ENCODE measurements around the gene GFPT2. TPM values are rescaled to one million over a fixed set of nuclear protein-coding genes. Genes with fewer than 3 reads are reported as not detected.
A peak's percentile ranks its signal among the peaks of the same experiment; 100 is the strongest.

Gene GFPT2
- total and polyA plus RNA-seq, 4 donors = 10.0 to 29.1 (median 16.1) TPM

- WGBS (ENCODE audit: insufficient coverage) = 87% methylated on average over 5 of the region's 5 CpGs
- Histone ChIP-seq H3K27ac (ENCODE audit: low read depth, low read length) (no peak overlapping the region), H3K9me3 (ENCODE audit: control insufficient read depth, insufficient read depth, low read length) (no peaks in the 10 kb centered on the region), H3K27me3 (ENCODE audit: control insufficient read depth, insufficient read depth, low read length) (peaks cover 20% of the 10 kb centered on the region), H3K4me3 (ENCODE audit: low read depth, low read length) (no peak overlapping the region), H3K36me3 (ENCODE audit: control insufficient read depth, insufficient read depth, low read length) (peaks cover under 1% of the 10 kb centered on the region), H3K4me1 (ENCODE audit: control insufficient read depth, insufficient read depth, low read length) (peaks cover 38% of the 10 kb centered on the region)
- DNase-seq (ENCODE audit: low read depth in 4 of 6, low spot score in 6 of 6) = no peak
Observed at GRCh38 chr5:180354966-180355365, 1.8 kb upstream of the GFPT2 start.

GRCh38 chr5:180353980-180354452, 880 bp upstream of the GFPT2 start:
- Histone ChIP-seq H3K36me3 (ENCODE audit: control insufficient read depth, insufficient read depth, low read length) (peaks cover 3% of the 10 kb centered on the region), H3K27ac (ENCODE audit: low read depth, low read length) (no peak overlapping the region), H3K4me1 (ENCODE audit: control insufficient read depth, insufficient read depth, low read length) (peaks cover 40% of the 10 kb centered on the region), H3K4me3 (ENCODE audit: low read depth, low read length) (peak overlapping the region; percentile 78), H3K9me3 (ENCODE audit: control insufficient read depth, insufficient read depth, low read length) (no peaks in the 10 kb centered on the region), H3K27me3 (ENCODE audit: control insufficient read depth, insufficient read depth, low read length) (peaks cover 20% of the 10 kb centered on the region)
- WGBS (ENCODE audit: insufficient coverage) = under 1% methylated on average over 31 of the region's 36 CpGs
- DNase-seq (ENCODE audit: low read depth in 4 of 6, low spot score in 6 of 6) = peak in 2 of 6 donors; percentile 28 to 34

GRCh38 chr5:180352116-180353047, 754 bp downstream of the GFPT2 start:
- WGBS (ENCODE audit: insufficient coverage) = 3% methylated on average over 93 of the region's 95 CpGs
- Histone ChIP-seq H3K9me3 (ENCODE audit: control insufficient read depth, insufficient read depth, low read length) (no peaks in the 10 kb centered on the region), H3K36me3 (ENCODE audit: control insufficient read depth, insufficient read depth, low read length) (peaks cover 3% of the 10 kb centered on the region), H3K27ac (ENCODE audit: low read depth, low read length) (no peak overlapping the region), H3K4me1 (ENCODE audit: control insufficient read depth, insufficient read depth, low read length) (peaks cover 40% of the 10 kb centered on the region), H3K4me3 (ENCODE audit: low read depth, low read length) (peak overlapping the region; percentile 54), H3K27me3 (ENCODE audit: control insufficient read depth, insufficient read depth, low read length) (peaks cover 20% of the 10 kb centered on the region)
- DNase-seq (ENCODE audit: low read depth in 4 of 6, low spot score in 6 of 6) = peak in 2 of 6 donors; percentile 39 to 55

- 78% methylated on average over 10 of the region's 11 CpGs for WGBS (ENCODE audit: insufficient coverage)
- no peak overlapping the region for H3K27ac ChIP-seq (ENCODE audit: low read depth, low read length)
- H3K4me3 ChIP-seq (ENCODE audit: low read depth, low read length) = no peak overlapping the region
Observed at GRCh38 chr5:180350711-180351465, 2.2 kb downstream of the GFPT2 start.

GRCh38 chr5:180350296-180350695, 2.8 kb downstream of the GFPT2 start:
- H3K27ac ChIP-seq (ENCODE audit: low read depth, low read length) = no peak overlapping the region
- H3K36me3 ChIP-seq (ENCODE audit: control insufficient read depth, insufficient read depth, low read length) = peaks cover 8% of the 10 kb centered on the region
- peaks cover 61% of the 10 kb centered on the region for H3K4me1 ChIP-seq (ENCODE audit: control insufficient read depth, insufficient read depth, low read length)
- 76% methylated on average over 7 of the region's 7 CpGs for WGBS (ENCODE audit: insufficient coverage)
- peaks cover 21% of the 10 kb centered on the region for H3K27me3 ChIP-seq (ENCODE audit: control insufficient read depth, insufficient read depth, low read length)
- no peak overlapping the region for H3K4me3 ChIP-seq (ENCODE audit: low read depth, low read length)
- H3K9me3 ChIP-seq (ENCODE audit: control insufficient read depth, insufficient read depth, low read length) = no peaks in the 10 kb centered on the region
- no peak for DNase-seq (ENCODE audit: low read depth in 4 of 6, low spot score in 6 of 6)

More at GRCh38 chr5:180350711-180351465, 2.2 kb downstream of the GFPT2 start:
- peaks cover 21% of the 10 kb centered on the region for H3K27me3 ChIP-seq (ENCODE audit: control insufficient read depth, insufficient read depth, low read length)
- H3K9me3 ChIP-seq (ENCODE audit: control insufficient read depth, insufficient read depth, low read length) = no peaks in the 10 kb centered on the region
- H3K4me1 ChIP-seq (ENCODE audit: control insufficient read depth, insufficient read depth, low read length) = peaks cover 55% of the 10 kb centered on the region
- DNase-seq (ENCODE audit: low read depth in 4 of 6, low spot score in 6 of 6) = peak in 1 of 6 donors; percentile 7
- peaks cover 8% of the 10 kb centered on the region for H3K36me3 ChIP-seq (ENCODE audit: control insufficient read depth, insufficient read depth, low read length)

- Histone ChIP-seq H3K36me3 (ENCODE audit: control insufficient read depth, insufficient read depth, low read length) (peaks cover 14% of the 10 kb centered on the region), H3K4me1 (ENCODE audit: control insufficient read depth, insufficient read depth, low read length) (peaks cover 63% of the 10 kb centered on the region), H3K27me3 (ENCODE audit: control insufficient read depth, insufficient read depth, low read length) (peaks cover 14% of the 10 kb centered on the region), H3K27ac (ENCODE audit: low read depth, low read length) (no peak overlapping the region), H3K9me3 (ENCODE audit: control insufficient read depth, insufficient read depth, low read length) (no peaks in the 10 kb centered on the region), H3K4me3 (ENCODE audit: low read depth, low read length) (no peak overlapping the region)
- WGBS (ENCODE audit: insufficient coverage) = 91% methylated on average over 8 of the region's 8 CpGs
- no peak for DNase-seq (ENCODE audit: low read depth in 4 of 6, low spot score in 6 of 6)
Observed at GRCh38 chr5:180349391-180349790, 3.7 kb downstream of the GFPT2 start.

- WGBS (ENCODE audit: insufficient coverage) = 94% methylated on average over 7 of the region's 7 CpGs
- Histone ChIP-seq H3K36me3 (ENCODE audit: control insufficient read depth, insufficient read depth, low read length) (peaks cover 14% of the 10 kb centered on the region), H3K4me1 (ENCODE audit: control insufficient read depth, insufficient read depth, low read length) (peaks cover 60% of the 10 kb centered on the region), H3K9me3 (ENCODE audit: control insufficient read depth, insufficient read depth, low read length) (no peaks in the 10 kb centered on the region), H3K27ac (ENCODE audit: low read depth, low read length) (no peak overlapping the region), H3K4me3 (ENCODE audit: low read depth, low read length) (no peak overlapping the region), H3K27me3 (ENCODE audit: control insufficient read depth, insufficient read depth, low read length) (peaks cover 3% of the 10 kb centered on the region)
- no peak for DNase-seq (ENCODE audit: low read depth in 4 of 6, low spot score in 6 of 6)
Observed at GRCh38 chr5:180348336-180348735, 4.8 kb downstream of the GFPT2 start.

- H3K4me1 ChIP-seq (ENCODE audit: control insufficient read depth, insufficient read depth, low read length) = peaks cover 64% of the 10 kb centered on the region
- peaks cover 3% of the 10 kb centered on the region for H3K27me3 ChIP-seq (ENCODE audit: control insufficient read depth, insufficient read depth, low read length)
- no peaks in the 10 kb centered on the region for H3K9me3 ChIP-seq (ENCODE audit: control insufficient read depth, insufficient read depth, low read length)
- H3K4me3 ChIP-seq (ENCODE audit: low read depth, low read length) = no peak overlapping the region
- H3K36me3 ChIP-seq (ENCODE audit: control insufficient read depth, insufficient read depth, low read length) = peaks cover 14% of the 10 kb centered on the region
- WGBS (ENCODE audit: insufficient coverage) = 82% methylated on average over 8 of the region's 10 CpGs
- no peak overlapping the region for H3K27ac ChIP-seq (ENCODE audit: low read depth, low read length)
- DNase-seq (ENCODE audit: low read depth in 4 of 6, low spot score in 6 of 6) = no peak
Observed at GRCh38 chr5:180347702-180348101, 5.4 kb downstream of the GFPT2 start.

- Histone ChIP-seq H3K27ac (ENCODE audit: low read depth, low read length) (no peak overlapping the region), H3K4me1 (ENCODE audit: control insufficient read depth, insufficient read depth, low read length) (peaks cover 58% of the 10 kb centered on the region)
- WGBS (ENCODE audit: insufficient coverage) = 94% methylated on average over 14 of the region's 14 CpGs
Observed at GRCh38 chr5:180346358-180346757, 6.8 kb downstream of the GFPT2 start.

More at GRCh38 chr5:180346358-180346757, 6.8 kb downstream of the GFPT2 start:
- Histone ChIP-seq H3K27me3 (ENCODE audit: control insufficient read depth, insufficient read depth, low read length) (peaks cover 3% of the 10 kb centered on the region), H3K36me3 (ENCODE audit: control insufficient read depth, insufficient read depth, low read length) (peaks cover 14% of the 10 kb centered on the region), H3K4me3 (ENCODE audit: low read depth, low read length) (no peak overlapping the region), H3K9me3 (ENCODE audit: control insufficient read depth, insufficient read depth, low read length) (no peaks in the 10 kb centered on the region)
- no peak for DNase-seq (ENCODE audit: low read depth in 4 of 6, low spot score in 6 of 6)
